ENCODE data around the gene ZNF227. TPM values are rescaled to one million over a fixed set of nuclear protein-coding genes. Genes with fewer than 3 reads are reported as not detected.

ZNF227 gene
- total and polyA plus RNA-seq, 9 of the 15 experiments (the other 6 are each of a cell fraction or from before 2014, with no cell fraction given), result 3.0 to 15.1 (median 10.0) TPM

DNA sequence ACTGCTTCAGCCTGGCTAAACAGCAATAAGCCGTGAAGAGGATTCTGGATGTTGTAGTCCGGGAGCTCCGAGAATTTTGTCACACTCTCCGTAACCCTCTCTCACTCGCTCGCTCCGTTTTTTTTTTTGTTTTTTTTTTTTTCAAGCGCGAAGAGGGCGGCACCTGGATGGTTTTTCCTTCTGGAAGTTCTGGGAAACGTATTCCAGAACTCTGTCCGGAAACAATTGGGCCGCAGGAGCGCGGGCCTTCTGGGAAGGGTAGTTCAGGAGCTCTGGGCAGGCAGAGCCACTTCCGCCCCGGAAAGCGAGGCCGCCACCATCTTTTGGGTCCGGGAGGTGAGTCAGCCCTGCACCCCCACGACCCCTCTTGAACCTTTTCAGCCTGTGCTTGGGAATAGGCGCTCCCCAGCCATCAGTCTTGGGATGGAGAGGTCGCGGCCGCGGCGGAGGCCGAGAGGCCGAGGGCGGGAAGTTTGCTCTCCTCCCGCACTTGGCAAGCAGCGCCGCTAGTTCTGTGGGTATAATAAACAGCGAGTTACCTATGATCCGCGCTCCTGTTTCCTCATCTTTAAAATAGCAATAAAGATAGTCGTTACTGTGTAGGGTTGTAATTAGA is at the start of gene ZNF227 (continued):
- TF ChIP-seq HIVEP1 (CRISPR knock-in tag; IDR thresholded peaks at IDR 0.05), result no peak
- TF ChIP-seq FOXP1 (CRISPR knock-in tag; IDR thresholded peaks at IDR 0.05), result no peak
- TF ChIP-seq, protein P1, sequence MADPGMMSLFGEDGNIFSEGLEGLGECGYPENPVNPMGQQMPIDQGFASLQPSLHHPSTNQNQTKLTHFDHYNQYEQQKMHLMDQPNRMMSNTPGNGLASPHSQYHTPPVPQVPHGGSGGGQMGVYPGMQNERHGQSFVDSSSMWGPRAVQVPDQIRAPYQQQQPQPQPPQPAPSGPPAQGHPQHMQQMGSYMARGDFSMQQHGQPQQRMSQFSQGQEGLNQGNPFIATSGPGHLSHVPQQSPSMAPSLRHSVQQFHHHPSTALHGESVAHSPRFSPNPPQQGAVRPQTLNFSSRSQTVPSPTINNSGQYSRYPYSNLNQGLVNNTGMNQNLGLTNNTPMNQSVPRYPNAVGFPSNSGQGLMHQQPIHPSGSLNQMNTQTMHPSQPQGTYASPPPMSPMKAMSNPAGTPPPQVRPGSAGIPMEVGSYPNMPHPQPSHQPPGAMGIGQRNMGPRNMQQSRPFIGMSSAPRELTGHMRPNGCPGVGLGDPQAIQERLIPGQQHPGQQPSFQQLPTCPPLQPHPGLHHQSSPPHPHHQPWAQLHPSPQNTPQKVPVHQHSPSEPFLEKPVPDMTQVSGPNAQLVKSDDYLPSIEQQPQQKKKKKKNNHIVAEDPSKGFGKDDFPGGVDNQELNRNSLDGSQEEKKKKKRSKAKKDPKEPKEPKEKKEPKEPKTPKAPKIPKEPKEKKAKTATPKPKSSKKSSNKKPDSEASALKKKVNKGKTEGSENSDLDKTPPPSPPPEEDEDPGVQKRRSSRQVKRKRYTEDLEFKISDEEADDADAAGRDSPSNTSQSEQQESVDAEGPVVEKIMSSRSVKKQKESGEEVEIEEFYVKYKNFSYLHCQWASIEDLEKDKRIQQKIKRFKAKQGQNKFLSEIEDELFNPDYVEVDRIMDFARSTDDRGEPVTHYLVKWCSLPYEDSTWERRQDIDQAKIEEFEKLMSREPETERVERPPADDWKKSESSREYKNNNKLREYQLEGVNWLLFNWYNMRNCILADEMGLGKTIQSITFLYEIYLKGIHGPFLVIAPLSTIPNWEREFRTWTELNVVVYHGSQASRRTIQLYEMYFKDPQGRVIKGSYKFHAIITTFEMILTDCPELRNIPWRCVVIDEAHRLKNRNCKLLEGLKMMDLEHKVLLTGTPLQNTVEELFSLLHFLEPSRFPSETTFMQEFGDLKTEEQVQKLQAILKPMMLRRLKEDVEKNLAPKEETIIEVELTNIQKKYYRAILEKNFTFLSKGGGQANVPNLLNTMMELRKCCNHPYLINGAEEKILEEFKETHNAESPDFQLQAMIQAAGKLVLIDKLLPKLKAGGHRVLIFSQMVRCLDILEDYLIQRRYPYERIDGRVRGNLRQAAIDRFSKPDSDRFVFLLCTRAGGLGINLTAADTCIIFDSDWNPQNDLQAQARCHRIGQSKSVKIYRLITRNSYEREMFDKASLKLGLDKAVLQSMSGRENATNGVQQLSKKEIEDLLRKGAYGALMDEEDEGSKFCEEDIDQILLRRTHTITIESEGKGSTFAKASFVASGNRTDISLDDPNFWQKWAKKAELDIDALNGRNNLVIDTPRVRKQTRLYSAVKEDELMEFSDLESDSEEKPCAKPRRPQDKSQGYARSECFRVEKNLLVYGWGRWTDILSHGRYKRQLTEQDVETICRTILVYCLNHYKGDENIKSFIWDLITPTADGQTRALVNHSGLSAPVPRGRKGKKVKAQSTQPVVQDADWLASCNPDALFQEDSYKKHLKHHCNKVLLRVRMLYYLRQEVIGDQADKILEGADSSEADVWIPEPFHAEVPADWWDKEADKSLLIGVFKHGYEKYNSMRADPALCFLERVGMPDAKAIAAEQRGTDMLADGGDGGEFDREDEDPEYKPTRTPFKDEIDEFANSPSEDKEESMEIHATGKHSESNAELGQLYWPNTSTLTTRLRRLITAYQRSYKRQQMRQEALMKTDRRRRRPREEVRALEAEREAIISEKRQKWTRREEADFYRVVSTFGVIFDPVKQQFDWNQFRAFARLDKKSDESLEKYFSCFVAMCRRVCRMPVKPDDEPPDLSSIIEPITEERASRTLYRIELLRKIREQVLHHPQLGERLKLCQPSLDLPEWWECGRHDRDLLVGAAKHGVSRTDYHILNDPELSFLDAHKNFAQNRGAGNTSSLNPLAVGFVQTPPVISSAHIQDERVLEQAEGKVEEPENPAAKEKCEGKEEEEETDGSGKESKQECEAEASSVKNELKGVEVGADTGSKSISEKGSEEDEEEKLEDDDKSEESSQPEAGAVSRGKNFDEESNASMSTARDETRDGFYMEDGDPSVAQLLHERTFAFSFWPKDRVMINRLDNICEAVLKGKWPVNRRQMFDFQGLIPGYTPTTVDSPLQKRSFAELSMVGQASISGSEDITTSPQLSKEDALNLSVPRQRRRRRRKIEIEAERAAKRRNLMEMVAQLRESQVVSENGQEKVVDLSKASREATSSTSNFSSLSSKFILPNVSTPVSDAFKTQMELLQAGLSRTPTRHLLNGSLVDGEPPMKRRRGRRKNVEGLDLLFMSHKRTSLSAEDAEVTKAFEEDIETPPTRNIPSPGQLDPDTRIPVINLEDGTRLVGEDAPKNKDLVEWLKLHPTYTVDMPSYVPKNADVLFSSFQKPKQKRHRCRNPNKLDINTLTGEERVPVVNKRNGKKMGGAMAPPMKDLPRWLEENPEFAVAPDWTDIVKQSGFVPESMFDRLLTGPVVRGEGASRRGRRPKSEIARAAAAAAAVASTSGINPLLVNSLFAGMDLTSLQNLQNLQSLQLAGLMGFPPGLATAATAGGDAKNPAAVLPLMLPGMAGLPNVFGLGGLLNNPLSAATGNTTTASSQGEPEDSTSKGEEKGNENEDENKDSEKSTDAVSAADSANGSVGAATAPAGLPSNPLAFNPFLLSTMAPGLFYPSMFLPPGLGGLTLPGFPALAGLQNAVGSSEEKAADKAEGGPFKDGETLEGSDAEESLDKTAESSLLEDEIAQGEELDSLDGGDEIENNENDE (IDR thresholded peaks at IDR 0.05; ENCODE audit: low read depth, low read length), result no peak
- TF ChIP-seq YY1 (IDR thresholded peaks at IDR 0.05; ENCODE audit: borderline replicate concordance in 1 of 3, control insufficient read depth in 1 of 3, extremely low read depth in 1 of 3, insufficient read depth in 3 of 3, insufficient read length in 1 of 3, insufficient replicate concordance in 2 of 3, low read depth in 1 of 3, low read length in 2 of 3), result peak; percentile 39 to 88 (median 82)
- no peak for TF ChIP-seq ZNF717 (CRISPR knock-in tag; IDR thresholded peaks at IDR 0.05)
- TF ChIP-seq, protein P2, sequence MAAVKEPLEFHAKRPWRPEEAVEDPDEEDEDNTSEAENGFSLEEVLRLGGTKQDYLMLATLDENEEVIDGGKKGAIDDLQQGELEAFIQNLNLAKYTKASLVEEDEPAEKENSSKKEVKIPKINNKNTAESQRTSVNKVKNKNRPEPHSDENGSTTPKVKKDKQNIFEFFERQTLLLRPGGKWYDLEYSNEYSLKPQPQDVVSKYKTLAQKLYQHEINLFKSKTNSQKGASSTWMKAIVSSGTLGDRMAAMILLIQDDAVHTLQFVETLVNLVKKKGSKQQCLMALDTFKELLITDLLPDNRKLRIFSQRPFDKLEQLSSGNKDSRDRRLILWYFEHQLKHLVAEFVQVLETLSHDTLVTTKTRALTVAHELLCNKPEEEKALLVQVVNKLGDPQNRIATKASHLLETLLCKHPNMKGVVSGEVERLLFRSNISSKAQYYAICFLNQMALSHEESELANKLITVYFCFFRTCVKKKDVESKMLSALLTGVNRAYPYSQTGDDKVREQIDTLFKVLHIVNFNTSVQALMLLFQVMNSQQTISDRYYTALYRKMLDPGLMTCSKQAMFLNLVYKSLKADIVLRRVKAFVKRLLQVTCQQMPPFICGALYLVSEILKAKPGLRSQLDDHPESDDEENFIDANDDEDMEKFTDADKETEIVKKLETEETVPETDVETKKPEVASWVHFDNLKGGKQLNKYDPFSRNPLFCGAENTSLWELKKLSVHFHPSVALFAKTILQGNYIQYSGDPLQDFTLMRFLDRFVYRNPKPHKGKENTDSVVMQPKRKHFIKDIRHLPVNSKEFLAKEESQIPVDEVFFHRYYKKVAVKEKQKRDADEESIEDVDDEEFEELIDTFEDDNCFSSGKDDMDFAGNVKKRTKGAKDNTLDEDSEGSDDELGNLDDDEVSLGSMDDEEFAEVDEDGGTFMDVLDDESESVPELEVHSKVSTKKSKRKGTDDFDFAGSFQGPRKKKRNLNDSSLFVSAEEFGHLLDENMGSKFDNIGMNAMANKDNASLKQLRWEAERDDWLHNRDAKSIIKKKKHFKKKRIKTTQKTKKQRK (IDR thresholded peaks at IDR 0.05; ENCODE audit: borderline replicate concordance, low read depth, low read length), result no peak
- TF ChIP-seq FOXJ2 (tag; IDR thresholded peaks at IDR 0.05), result no peak
- peak; percentile 59 for TF ChIP-seq TAF1 (IDR thresholded peaks at IDR 0.05; ENCODE audit: control insufficient read depth, extremely low read depth, insufficient read depth, low read length, severe bottlenecking)
- TF ChIP-seq MYBL2 (IDR thresholded peaks at IDR 0.05; ENCODE audit: low read depth), result no peak
- no peak for TF ChIP-seq MYBL2 (CRISPR knock-in tag; IDR thresholded peaks at IDR 0.05; ENCODE audit: borderline replicate concordance)
- no peak for TF ChIP-seq SMARCA5 (IDR thresholded peaks at IDR 0.05)
- TF ChIP-seq TCF7L2 (IDR thresholded peaks at IDR 0.05; ENCODE audit: low read depth, low read length), result no peak
- no peak for TF ChIP-seq EZH2 (IDR thresholded peaks at IDR 0.05; ENCODE audit: borderline replicate concordance, low read depth, low read length)
